Neutrophil (primary cell): ENCODE data around the gene CLCF1.

Experiments used
- H3K27ac ChIP-seq: fragments of 200-600 bp; sonication (generic); 2 replicates; pipeline ENCODE4 v1.5.1; 2016; ENCODE audit warnings: mild to moderate bottlenecking, moderate library complexity
- H3K27me3 ChIP-seq: fragments of 200-600 bp; sonication (generic); 2 replicates; pipeline ENCODE4 v1.6.0; 2016; ENCODE audit warnings: mild to moderate bottlenecking
- H3K36me3 ChIP-seq: fragments of 200-600 bp; sonication (generic); 2 replicates; pipeline ENCODE4 v1.5.1; 2017
- H3K4me1 ChIP-seq, 2 experiments: fragments of 200-600 bp in 1 of 2; sonication (generic) in 1 of 2; 1 replicate in 1 of 2; 2 replicates in 1 of 2; pipeline versions ENCODE4 v1.5.1 to v1.6.1; 2013 to 2016; ENCODE audit warnings: low read depth in 1 of 2, low read length in 1 of 2, mild to moderate bottlenecking in 1 of 2, moderate library complexity in 1 of 2; ENCODE audit not compliant: control insufficient read depth in 1 of 2, insufficient read depth in 1 of 2
- H3K4me3 ChIP-seq, 2 experiments: fragments of 200-600 bp in 1 of 2; sonication (generic) in 1 of 2; 1 replicate in 1 of 2; 2 replicates in 1 of 2; pipeline ENCODE4 v1.5.1; 2013 to 2016; ENCODE audit warnings: low read depth in 1 of 2, low read length in 1 of 2, mild to moderate bottlenecking in 1 of 2, moderate library complexity in 1 of 2
- H3K9me3 ChIP-seq: fragments of 200-600 bp; sonication (generic); 2 replicates; pipeline ENCODE4 v1.5.1; 2016
- TF ChIP-seq, protein P1 (sequence below): fragments of 200-600 bp; sonication (generic); IDR thresholded peaks from 2 replicates; pipeline ENCODE4 v1.5.1; 2016; ENCODE audit warnings: antibody characterized with exemption

The CLCF1 gene

GRCh38 chr11:67415501-67416304 is 42.3 kb upstream of the CLCF1 start, which contains the start of gene CARNS1:
Gene CARNS1, plus strand, starts transcription at chr11:67415678. Its CDS starts 522 bp downstream, at chr11:67416200.
- H3K4me1 ChIP-seq, result peaks cover 20 to 40% of the 10 kb centered on the region in 2 experiments
- TF ChIP-seq, protein P1, sequence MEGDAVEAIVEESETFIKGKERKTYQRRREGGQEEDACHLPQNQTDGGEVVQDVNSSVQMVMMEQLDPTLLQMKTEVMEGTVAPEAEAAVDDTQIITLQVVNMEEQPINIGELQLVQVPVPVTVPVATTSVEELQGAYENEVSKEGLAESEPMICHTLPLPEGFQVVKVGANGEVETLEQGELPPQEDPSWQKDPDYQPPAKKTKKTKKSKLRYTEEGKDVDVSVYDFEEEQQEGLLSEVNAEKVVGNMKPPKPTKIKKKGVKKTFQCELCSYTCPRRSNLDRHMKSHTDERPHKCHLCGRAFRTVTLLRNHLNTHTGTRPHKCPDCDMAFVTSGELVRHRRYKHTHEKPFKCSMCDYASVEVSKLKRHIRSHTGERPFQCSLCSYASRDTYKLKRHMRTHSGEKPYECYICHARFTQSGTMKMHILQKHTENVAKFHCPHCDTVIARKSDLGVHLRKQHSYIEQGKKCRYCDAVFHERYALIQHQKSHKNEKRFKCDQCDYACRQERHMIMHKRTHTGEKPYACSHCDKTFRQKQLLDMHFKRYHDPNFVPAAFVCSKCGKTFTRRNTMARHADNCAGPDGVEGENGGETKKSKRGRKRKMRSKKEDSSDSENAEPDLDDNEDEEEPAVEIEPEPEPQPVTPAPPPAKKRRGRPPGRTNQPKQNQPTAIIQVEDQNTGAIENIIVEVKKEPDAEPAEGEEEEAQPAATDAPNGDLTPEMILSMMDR, result no peak
- peak within 1 kb of the TSS in 1 of 2 experiments; percentile 7 for H3K4me3 ChIP-seq
- H3K27me3 ChIP-seq, result peaks cover 79% of the 10 kb centered on the region
- peaks cover 5% of the 10 kb centered on the region for H3K36me3 ChIP-seq
- H3K9me3 ChIP-seq, result no peaks in the 10 kb centered on the region
- no peak within 1 kb of the TSS for H3K27ac ChIP-seq

GRCh38 chr11:67413266-67413849 is 40.0 kb upstream of the CLCF1 start:
- no peaks in the 10 kb centered on the region for H3K9me3 ChIP-seq
- no peak overlapping the region for H3K4me3 ChIP-seq
- H3K4me1 ChIP-seq, result peaks cover 25 to 42% of the 10 kb centered on the region in 2 experiments
- H3K27me3 ChIP-seq, result peaks cover 61% of the 10 kb centered on the region
- H3K36me3 ChIP-seq, result peaks cover 29% of the 10 kb centered on the region
- no peak overlapping the region for H3K27ac ChIP-seq
- TF ChIP-seq, protein P1, result no peak

DNA sequence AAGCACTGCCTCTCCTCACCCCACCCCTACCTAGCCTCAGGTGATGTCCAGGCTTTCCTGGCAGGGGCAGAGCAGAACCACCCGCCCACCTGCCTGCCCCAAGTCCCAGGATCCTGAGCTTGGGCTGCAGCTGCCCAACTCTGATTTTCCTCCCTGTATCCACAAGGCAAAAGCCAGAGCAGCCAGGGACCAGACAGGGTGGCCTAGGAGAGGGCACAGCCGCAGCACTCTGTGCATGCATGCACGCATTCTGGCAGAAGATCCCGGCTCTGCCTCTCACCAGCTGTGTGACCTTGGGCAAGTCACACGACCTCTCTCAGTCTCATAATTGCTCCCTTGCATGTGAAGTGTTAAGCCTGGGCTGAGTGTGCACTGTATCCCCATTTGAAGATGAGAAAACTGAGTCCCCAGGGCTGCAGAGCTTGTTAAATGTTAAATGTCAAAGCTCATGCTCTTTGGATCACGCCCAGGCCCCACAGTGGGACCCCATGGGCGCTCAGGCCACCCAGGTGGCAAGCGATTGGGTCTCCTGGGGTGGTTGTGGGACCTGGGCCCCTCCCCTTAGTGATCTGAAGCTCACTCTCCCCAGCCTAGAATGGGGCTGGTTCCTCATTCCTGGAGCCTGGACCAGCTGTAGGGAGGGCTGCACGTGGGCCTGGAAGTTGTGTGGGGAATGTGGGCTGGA is 39.2 kb upstream of the CLCF1 start:
- H3K4me1 ChIP-seq, result peaks cover 32 to 46% of the 10 kb centered on the region in 2 experiments
- peaks cover 54% of the 10 kb centered on the region for H3K27me3 ChIP-seq
- H3K36me3 ChIP-seq, result peaks cover 36% of the 10 kb centered on the region
- H3K9me3 ChIP-seq, result no peaks in the 10 kb centered on the region
- H3K27ac ChIP-seq, result no peak overlapping the region
- H3K4me3 ChIP-seq, result no peak overlapping the region
- TF ChIP-seq, protein P1, result no peak

- TF ChIP-seq, protein P1, result no peak
- Histone ChIP-seq H3K4me3 (no peak overlapping the region), H3K36me3 (peaks cover 45% of the 10 kb centered on the region)
Observed at GRCh38 chr11:67411785-67412152, 38.4 kb upstream of the CLCF1 start.

DNA sequence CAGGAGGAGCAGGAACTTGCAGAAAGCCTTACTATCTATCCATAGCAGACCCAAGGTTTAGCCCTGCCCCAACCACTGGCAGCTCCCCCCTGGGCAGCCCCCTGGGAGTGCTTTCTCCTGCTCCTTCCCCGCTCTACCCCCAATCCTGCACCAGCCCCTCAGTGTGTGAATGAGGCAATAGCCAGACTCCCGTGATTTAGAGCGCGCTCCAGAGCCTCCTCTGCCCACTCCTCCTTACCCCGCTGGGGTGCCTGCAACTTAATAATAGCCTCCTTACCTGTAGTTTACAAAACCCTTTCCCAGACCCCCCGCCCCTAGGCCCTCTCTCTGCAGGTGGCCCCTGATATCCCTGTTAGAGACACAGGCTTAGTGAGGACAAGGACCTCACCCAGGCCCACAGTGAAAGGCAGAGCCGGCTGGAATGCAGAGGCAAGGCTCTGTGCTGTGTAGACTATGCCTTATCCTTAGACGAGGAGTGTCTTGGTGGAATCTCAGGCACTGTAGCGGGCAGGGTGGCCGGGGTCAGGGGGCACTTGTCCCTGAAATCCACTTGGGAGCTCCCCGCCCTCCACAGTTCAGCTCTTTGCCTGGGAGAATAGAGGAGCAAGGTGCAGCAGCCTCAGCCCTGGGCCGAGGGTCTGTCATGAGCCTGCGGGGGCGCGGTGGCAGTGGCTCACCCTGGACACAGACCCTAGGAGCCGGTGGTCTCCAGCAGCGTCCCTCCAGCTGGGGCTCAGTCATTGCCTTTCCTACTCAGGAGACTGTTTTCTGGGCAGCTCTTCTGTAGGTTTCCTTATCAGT is 37.8 kb upstream of the CLCF1 start:
- no peak overlapping the region for H3K27ac ChIP-seq
- peaks cover 39% of the 10 kb centered on the region for H3K27me3 ChIP-seq
- H3K4me3 ChIP-seq, result no peak overlapping the region
- peaks cover 50% of the 10 kb centered on the region for H3K36me3 ChIP-seq
- TF ChIP-seq, protein P1, result no peak
- peaks cover 46 to 56% of the 10 kb centered on the region in 2 experiments for H3K4me1 ChIP-seq
- H3K9me3 ChIP-seq, result no peaks in the 10 kb centered on the region

More at GRCh38 chr11:67411785-67412152, 38.4 kb upstream of the CLCF1 start:
- Histone ChIP-seq H3K9me3 (no peaks in the 10 kb centered on the region), H3K4me1 (peaks cover 41 to 52% of the 10 kb centered on the region in 2 experiments), H3K27me3 (peaks cover 45% of the 10 kb centered on the region), H3K27ac (no peak overlapping the region)
